Muscle layer of duodenum (tissue), 2 donors: Measurements from ENCODE around the gene CYB5B.

ENCODE experiments used
- H3K27ac ChIP-seq: one replicate; pipeline ENCODE4 v1.7.0; 2013; ENCODE audit warnings: mild to moderate bottlenecking, low read length
- H3K27me3 ChIP-seq: one replicate; pipeline ENCODE4 v1.7.0; 2013; ENCODE audit warnings: low read depth, mild to moderate bottlenecking, control low read depth, low read length
- H3K36me3 ChIP-seq, 2 donors: one replicate each; pipeline ENCODE4 v1.7.0; 2013; ENCODE audit warnings: low read length in 2 of 2, control low read depth in 1 of 2, mild to moderate bottlenecking in 1 of 2; ENCODE audit not compliant: insufficient read depth in 2 of 2, control insufficient read depth in 1 of 2
- H3K4me1 ChIP-seq, 2 donors: one replicate each; pipeline ENCODE4 v1.7.0; 2013; ENCODE audit warnings: low read length in 2 of 2, mild to moderate bottlenecking in 2 of 2, control low read depth in 1 of 2, moderate library complexity in 1 of 2; ENCODE audit not compliant: insufficient read depth in 2 of 2, control insufficient read depth in 1 of 2
- H3K4me3 ChIP-seq, 2 donors: one replicate each; pipeline ENCODE4 v1.7.0; 2013; ENCODE audit warnings: low read length in 2 of 2, low read depth in 1 of 2, mild to moderate bottlenecking in 1 of 2
- H3K9me3 ChIP-seq, 2 donors: one replicate each; pipeline ENCODE4 v1.7.0; 2013; ENCODE audit warnings: low read length in 2 of 2, control low read depth in 1 of 2, mild to moderate bottlenecking in 1 of 2; ENCODE audit not compliant: control insufficient read depth in 1 of 2
- donor health status: healthy.

The CYB5B gene

DNA sequence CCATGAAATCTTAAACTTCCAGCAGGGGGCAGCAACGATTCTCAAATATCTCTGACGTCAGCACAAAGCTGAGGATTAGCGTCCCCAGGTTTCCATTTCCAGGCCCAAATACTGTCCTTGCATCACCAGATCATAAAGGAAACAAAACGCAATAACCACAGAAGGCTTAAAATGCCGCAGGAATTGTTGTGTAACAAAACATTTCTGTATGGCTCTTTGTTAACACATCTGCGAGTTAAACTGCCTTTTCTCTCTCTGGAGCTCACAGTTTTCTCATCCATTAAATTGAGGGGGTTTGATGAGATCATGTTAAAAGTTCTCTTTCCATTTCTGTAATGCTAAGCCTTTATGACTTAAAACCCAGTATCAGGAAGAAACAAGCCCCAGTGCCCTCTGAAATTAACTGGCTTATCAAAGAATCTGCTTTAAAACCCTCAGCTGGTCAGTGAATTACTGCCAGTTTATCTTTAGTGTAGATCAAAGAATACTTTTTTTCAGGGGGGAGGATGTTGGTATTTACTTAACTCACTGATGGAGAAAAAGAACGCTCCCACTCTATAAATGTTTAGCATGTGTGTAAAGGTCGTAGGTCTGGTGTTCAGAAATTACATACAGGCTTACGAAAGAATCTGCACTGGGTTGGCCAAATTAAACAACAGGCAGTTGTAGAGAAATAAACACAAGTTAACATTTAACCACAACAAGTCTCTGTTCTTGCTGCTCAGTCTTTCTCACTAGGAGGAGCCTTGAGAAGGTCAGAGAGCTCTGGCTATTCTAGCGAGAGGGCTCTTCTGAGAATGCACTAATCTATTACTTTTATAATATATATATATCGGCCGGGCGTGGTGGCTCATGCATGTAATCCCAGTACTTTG, 28.0 kb upstream of the CYB5B start:
- Histone ChIP-seq H3K27me3 (no peaks in the 10 kb centered on the region), H3K36me3 (peaks cover 0 to 4% of the 10 kb centered on the region in 2 donors), H3K27ac (peak overlapping the region; percentile 94), H3K4me3 (peak overlapping the region in 1 of 2 donors; percentile 4), H3K4me1 (peaks cover 6 to 7% of the 10 kb centered on the region in 2 donors), H3K9me3 (no peaks in the 10 kb centered on the region)

DNA sequence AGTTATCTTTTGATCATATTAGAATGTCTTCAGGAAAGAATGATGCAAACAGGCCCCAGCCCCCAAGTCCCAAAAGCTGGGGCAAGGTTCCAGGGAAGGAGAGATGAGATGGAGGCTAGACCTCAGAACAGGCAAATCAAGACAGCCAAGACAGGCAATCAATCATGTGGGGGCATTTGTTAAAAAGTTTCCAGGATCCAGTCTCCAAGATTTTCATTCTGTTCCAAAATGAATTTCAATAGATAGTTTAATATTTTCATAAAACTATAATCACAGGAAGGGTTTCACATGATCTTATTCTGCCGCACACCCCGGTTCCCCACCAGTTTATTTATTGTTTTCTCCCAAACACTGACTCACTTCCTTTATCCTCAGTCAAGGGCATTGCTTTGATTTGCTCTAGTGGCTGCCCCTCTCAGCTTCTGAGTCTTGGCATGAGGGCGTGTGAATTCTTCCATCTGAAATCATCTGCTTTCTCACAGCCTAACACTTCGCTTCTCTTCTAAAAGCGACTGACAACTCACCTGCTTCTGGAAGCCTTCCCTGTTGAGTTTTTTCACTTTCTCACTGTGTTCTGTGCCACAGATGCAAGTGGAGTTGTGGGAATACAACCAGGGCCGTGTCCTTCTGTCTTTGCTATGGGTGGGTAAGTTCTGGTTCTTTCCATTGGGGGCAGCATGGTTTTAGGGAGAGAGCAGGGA, 26.4 kb upstream of the CYB5B start:
- H3K27ac ChIP-seq, result peak overlapping the region; percentile 10
- no peak overlapping the region for H3K4me3 ChIP-seq

GRCh38 chr16:69399361-69399760, 25.1 kb upstream of the CYB5B start:
- no peaks in the 10 kb centered on the region for H3K27me3 ChIP-seq
- no peaks in the 10 kb centered on the region for H3K9me3 ChIP-seq
- peaks cover 13 to 15% of the 10 kb centered on the region in 2 donors for H3K4me1 ChIP-seq
- peaks cover 0 to 4% of the 10 kb centered on the region in 2 donors for H3K36me3 ChIP-seq
- no peak overlapping the region for H3K4me3 ChIP-seq
- no peak overlapping the region for H3K27ac ChIP-seq

More for the DNA sequence above, 26.4 kb upstream of the CYB5B start:
- Histone ChIP-seq H3K27me3 (no peaks in the 10 kb centered on the region), H3K9me3 (no peaks in the 10 kb centered on the region), H3K4me1 (peaks cover 6 to 7% of the 10 kb centered on the region in 2 donors), H3K36me3 (peaks cover 0 to 4% of the 10 kb centered on the region in 2 donors)

DNA sequence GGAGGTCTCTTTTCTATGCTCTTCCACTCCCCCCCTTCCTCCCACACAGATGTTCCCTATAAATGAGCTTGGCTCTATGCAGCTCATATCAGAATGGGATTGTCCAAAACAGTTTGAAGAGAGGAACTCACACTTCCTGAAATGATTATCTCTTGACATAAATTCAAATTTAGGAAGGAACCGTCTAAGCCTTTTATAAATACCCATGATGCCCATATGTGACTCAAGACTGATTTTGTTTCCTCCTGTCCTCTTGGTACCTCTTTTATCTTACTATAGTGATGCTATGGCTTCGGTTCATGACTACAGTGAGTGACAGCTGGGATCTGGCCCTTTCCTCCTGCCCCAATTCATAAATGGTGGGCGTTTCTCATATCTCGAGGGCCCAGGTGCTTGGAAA, 22.0 kb upstream of the CYB5B start:
- H3K4me3 ChIP-seq, result no peak overlapping the region
- H3K36me3 ChIP-seq, result no peaks in the 10 kb centered on the region
- H3K27me3 ChIP-seq, result no peaks in the 10 kb centered on the region
- no peaks in the 10 kb centered on the region for H3K9me3 ChIP-seq
- no peak overlapping the region for H3K27ac ChIP-seq
- peaks cover 7 to 18% of the 10 kb centered on the region in 2 donors for H3K4me1 ChIP-seq

DNA sequence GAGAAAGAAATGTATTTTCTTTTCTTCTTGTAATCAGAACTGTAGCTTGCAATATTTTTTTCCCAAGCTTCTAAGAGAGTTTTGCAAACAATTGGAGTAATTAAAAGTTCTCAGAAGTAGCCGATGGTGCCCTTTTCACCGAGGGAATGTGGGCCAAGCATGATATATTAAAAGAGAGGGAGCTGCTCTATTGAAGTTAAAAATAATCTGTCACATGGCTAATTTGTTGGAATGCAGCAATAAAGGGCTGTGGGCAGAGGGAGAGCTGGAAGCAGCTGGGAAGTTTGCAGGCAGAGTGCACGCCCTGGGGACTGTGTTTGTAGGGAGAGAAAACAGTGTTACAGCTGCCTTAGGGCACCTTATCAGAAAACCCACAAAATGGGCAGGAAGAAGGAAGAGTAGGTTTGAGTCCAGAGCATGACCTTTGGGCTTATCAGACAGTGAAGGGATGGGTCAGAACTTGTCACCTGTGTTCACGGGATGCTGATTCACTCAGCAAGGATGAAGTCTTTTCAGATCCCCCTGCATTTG, 20.1 kb upstream of the CYB5B start:
- no peaks in the 10 kb centered on the region for H3K36me3 ChIP-seq
- H3K4me3 ChIP-seq, result peak overlapping the region; percentile 1 to 12
- peaks cover 7 to 11% of the 10 kb centered on the region in 2 donors for H3K4me1 ChIP-seq
- H3K9me3 ChIP-seq, result no peaks in the 10 kb centered on the region
- H3K27me3 ChIP-seq, result no peaks in the 10 kb centered on the region
- H3K27ac ChIP-seq, result no peak overlapping the region

- no peaks in the 10 kb centered on the region for H3K36me3 ChIP-seq
- peaks cover 7 to 11% of the 10 kb centered on the region in 2 donors for H3K4me1 ChIP-seq
- no peak overlapping the region for H3K4me3 ChIP-seq
- no peaks in the 10 kb centered on the region for H3K9me3 ChIP-seq
- H3K27me3 ChIP-seq, result no peaks in the 10 kb centered on the region
- no peak overlapping the region for H3K27ac ChIP-seq
Measured at GRCh38 chr16:69405326-69405725, 19.1 kb upstream of the CYB5B start.

DNA sequence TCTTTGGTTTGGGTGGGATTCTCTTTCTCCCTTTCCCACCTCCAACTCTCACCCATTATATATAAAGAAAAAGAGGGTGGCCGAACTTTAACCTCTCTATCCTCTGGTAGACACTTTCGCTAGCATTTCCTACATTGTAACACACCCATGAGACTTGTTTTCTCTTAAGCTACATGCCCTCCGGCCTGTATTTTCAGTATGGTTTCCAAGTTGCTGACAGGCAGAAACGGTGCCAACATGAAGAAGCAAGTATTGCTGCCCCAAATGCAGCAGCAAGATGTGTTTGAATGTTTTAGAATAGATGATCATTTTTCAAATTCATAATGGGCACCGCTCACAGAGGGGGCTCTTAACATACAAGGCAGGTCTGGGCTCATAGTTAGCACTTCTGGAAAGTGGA, 18.7 kb upstream of the CYB5B start:
- no peaks in the 10 kb centered on the region for H3K36me3 ChIP-seq
- no peak overlapping the region for H3K27ac ChIP-seq
- peaks cover 7 to 11% of the 10 kb centered on the region in 2 donors for H3K4me1 ChIP-seq
- no peaks in the 10 kb centered on the region for H3K27me3 ChIP-seq
- no peaks in the 10 kb centered on the region for H3K9me3 ChIP-seq
- H3K4me3 ChIP-seq, result no peak overlapping the region

DNA sequence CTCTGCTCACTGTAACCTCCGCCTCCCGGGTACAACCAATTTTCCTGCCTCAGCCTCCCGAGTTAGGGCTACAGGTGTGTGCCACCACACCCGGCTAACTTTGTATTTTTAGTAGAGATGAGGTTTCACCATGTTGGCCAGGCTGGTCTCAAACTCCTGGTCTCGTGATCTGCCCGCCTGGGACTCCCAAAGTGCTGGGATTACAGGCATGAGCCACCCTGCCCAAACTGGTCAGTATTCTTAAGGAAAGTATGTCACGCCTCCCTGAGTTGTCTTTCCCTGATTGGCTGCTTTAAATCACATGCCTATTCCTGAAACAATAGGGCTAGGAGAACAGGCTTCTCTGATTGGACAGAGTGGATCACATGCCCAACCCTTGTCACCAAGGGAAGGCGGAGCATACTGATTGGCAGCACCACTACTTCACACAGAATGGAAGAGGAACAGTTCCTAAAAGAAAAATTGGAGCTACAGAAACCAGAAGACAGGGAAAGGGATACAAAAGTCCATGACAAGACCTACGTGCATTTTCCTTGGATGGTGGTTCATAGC, 17.6 kb upstream of the CYB5B start:
- no peaks in the 10 kb centered on the region for H3K9me3 ChIP-seq
- H3K27me3 ChIP-seq, result no peaks in the 10 kb centered on the region
- H3K27ac ChIP-seq, result no peak overlapping the region
- peaks cover 7 to 11% of the 10 kb centered on the region in 2 donors for H3K4me1 ChIP-seq
- no peaks in the 10 kb centered on the region for H3K36me3 ChIP-seq
- no peak overlapping the region for H3K4me3 ChIP-seq

DNA sequence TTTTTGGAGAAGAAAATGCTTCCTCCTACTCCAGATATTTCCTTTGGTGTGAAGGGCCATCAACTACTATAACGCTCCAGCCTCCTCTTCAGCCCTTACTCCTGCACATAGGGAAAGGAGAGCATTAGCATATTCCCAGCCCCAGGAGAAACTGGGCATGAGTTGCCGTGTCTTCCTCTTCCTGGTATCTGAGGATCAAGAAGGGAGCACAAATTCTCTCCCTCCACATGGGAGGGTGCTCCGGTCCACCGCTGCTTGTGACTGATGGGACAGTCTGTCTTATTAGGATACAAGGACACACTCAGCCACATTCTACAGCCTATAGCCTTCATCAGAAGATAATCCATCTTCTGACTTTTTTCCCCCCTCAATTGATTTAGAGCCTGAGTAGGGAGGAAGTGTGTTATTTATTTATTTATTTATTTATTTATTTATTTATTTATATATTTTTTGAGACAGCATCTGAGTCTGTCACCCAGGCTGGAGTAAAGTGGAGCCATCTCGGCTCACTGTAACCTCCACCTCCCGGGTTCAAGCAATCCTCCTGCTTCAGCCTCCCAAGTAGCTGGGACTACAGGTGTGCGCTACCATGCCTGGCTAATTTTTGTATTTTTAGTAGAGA, 16.6 kb upstream of the CYB5B start:
- Histone ChIP-seq H3K36me3 (no peaks in the 10 kb centered on the region), H3K27ac (no peak overlapping the region), H3K4me3 (no peak overlapping the region), H3K9me3 (no peaks in the 10 kb centered on the region), H3K27me3 (no peaks in the 10 kb centered on the region), H3K4me1 (peaks cover 7 to 11% of the 10 kb centered on the region in 2 donors)

GRCh38 chr16:69408475-69408874, 15.9 kb upstream of the CYB5B start:
- H3K4me1 ChIP-seq, result peaks cover 7 to 11% of the 10 kb centered on the region in 2 donors
- no peak overlapping the region for H3K27ac ChIP-seq
- H3K27me3 ChIP-seq, result no peaks in the 10 kb centered on the region

More at GRCh38 chr16:69408475-69408874, 15.9 kb upstream of the CYB5B start:
- no peak overlapping the region for H3K4me3 ChIP-seq
- no peaks in the 10 kb centered on the region for H3K9me3 ChIP-seq
- no peaks in the 10 kb centered on the region for H3K36me3 ChIP-seq
